ENCODE results near the gene SLC8B1.

GRCh38 chr12:113266106-113266895 is 68.6 kb downstream of the SLC8B1 start:
- TF ChIP-seq CTCF (conservative IDR thresholded peaks at IDR 0.05; ENCODE audit: low read depth, low read length) (no peak), EZH2 (IDR thresholded peaks at IDR 0.05; ENCODE audit: borderline replicate concordance, low read depth, low read length, poor library complexity, severe bottlenecking) (no peak)
